Measurements from ENCODE around the gene KIF1A.

- no peak for TF ChIP-seq CTCF (IDR thresholded peaks at IDR 0.05; ENCODE audit: poor library complexity, severe bottlenecking)
- TF ChIP-seq, protein P1, sequence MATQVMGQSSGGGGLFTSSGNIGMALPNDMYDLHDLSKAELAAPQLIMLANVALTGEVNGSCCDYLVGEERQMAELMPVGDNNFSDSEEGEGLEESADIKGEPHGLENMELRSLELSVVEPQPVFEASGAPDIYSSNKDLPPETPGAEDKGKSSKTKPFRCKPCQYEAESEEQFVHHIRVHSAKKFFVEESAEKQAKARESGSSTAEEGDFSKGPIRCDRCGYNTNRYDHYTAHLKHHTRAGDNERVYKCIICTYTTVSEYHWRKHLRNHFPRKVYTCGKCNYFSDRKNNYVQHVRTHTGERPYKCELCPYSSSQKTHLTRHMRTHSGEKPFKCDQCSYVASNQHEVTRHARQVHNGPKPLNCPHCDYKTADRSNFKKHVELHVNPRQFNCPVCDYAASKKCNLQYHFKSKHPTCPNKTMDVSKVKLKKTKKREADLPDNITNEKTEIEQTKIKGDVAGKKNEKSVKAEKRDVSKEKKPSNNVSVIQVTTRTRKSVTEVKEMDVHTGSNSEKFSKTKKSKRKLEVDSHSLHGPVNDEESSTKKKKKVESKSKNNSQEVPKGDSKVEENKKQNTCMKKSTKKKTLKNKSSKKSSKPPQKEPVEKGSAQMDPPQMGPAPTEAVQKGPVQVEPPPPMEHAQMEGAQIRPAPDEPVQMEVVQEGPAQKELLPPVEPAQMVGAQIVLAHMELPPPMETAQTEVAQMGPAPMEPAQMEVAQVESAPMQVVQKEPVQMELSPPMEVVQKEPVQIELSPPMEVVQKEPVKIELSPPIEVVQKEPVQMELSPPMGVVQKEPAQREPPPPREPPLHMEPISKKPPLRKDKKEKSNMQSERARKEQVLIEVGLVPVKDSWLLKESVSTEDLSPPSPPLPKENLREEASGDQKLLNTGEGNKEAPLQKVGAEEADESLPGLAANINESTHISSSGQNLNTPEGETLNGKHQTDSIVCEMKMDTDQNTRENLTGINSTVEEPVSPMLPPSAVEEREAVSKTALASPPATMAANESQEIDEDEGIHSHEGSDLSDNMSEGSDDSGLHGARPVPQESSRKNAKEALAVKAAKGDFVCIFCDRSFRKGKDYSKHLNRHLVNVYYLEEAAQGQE (IDR thresholded peaks at IDR 0.05; ENCODE audit: borderline replicate concordance): no peak
- no peak for TF ChIP-seq EZH2 (IDR thresholded peaks at IDR 0.05; ENCODE audit: borderline replicate concordance, insufficient read depth, low read length, poor library complexity, severe bottlenecking)
- no peak for TF ChIP-seq POLR2AphosphoS5 (IDR thresholded peaks at IDR 0.05)
- TF ChIP-seq SMC3 (conservative IDR thresholded peaks at IDR 0.05; ENCODE audit: poor library complexity): no peak
- TF ChIP-seq TAF1 (IDR thresholded peaks at IDR 0.05; ENCODE audit: low read depth): no peak
- no peak for TF ChIP-seq EP300 (conservative IDR thresholded peaks at IDR 0.05; ENCODE audit: poor library complexity, severe bottlenecking)
- no peak for TF ChIP-seq RAD21 (conservative IDR thresholded peaks at IDR 0.05)
Measured at GRCh38 chr2:240720686-240721595, 99.1 kb downstream of the KIF1A start.
